Measurements from ENCODE around the gene FBXO22.
"Not testable (repeated sequence)": the region's sequence is repeated elsewhere in the genome, so short reads cannot be mapped to it uniquely, and the experiment has no call there.

FBXO22 gene

GRCh38 chr15:75984706-75985105 is 81.0 kb downstream of the FBXO22 start:
- DNase-seq = not testable (repeated sequence)

DNA sequence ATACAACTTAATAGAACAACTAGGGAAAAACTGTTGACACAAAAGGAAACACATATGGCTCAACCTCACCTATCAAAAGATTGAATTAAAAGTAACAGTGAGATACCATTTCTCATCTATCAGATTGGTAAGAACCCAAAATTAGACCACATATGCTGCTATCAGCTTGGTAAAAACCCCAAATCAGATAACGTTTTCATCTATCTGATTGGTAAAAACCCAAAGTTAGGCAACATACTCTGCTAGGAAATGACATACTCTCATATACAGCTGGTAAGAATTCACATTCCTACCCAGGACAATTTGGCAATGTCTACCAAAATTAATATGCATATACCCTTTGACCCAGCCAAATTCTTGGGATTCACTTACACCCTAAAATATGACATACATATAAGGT is 82.3 kb downstream of the FBXO22 start:
- no peak for DNase-seq

DNA sequence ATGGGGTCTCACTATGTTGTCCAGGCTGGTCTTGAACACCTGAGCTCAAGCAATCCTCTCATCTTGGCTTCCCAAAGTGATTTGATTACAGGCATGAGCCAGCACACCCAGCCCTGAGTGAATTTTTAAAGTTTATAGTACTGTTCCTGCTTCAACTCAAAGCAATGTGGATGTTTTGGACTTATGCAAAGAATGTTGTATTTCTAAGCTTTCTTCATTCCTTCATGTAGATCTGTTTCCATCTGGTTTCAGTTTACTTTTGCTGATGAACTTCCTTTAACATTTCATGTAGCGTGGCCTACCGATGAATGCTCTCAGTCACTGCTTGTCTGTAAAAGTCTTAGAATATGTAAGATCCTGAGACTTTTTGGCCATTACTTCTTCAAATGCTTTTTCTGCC is 85.4 kb downstream of the FBXO22 start:
- no peak for DNase-seq

GRCh38 chr15:75989875-75990274 is 86.2 kb downstream of the FBXO22 start:
- DNase-seq = no peak
